Keratinocyte (primary cell): Measurements from ENCODE around the gene SHROOM1. TPM values are rescaled to one million over a fixed set of nuclear protein-coding genes. Genes with fewer than 3 reads are reported as not detected.

Source experiments
- DNase-seq: peaks from one replicate; pipeline ENCODE4 v3.0.0-alpha.2; 2011; ENCODE audit warnings: low read depth, missing footprints, low spot score
- FAIRE-seq: peaks from 2 replicates; lab custom pipeline; 2011; peaks lifted over from hg19 to GRCh38; lab: Jason Lieb, UNC
- H2AFZ ChIP-seq: 2 replicates; pipeline ENCODE4 v1.6.0; 2012; ENCODE audit warnings: low read length, control low read depth, inconsistent platforms; ENCODE audit not compliant: control insufficient read depth
- H3K27ac ChIP-seq: 2 replicates; pipeline ENCODE4 v1.5.1; 2011; ENCODE audit warnings: low read length; ENCODE audit not compliant: control insufficient read depth, insufficient read depth
- H3K27me3 ChIP-seq: 3 replicates; pipeline ENCODE4 v1.6.0; 2011; ENCODE audit warnings: low read length; ENCODE audit not compliant: control insufficient read depth, insufficient read depth; ENCODE audit errors: extremely low read depth
- H3K36me3 ChIP-seq, 2 experiments: 2 replicates in 1 of 2; 3 replicates in 1 of 2; pipeline ENCODE4 v1.5.1; 2011; ENCODE audit warnings: low read length in 2 of 2, mild to moderate bottlenecking in 1 of 2; ENCODE audit not compliant: control insufficient read depth in 2 of 2, insufficient read depth in 2 of 2; ENCODE audit errors: extremely low read depth in 1 of 2
- H3K4me1 ChIP-seq: 3 replicates; pipeline ENCODE4 v1.5.1; 2011; ENCODE audit warnings: low read length; ENCODE audit not compliant: control insufficient read depth, insufficient read depth; ENCODE audit errors: extremely low read depth
- H3K4me2 ChIP-seq: 3 replicates; pipeline ENCODE4 v1.6.0; 2011; ENCODE audit warnings: low read depth, low read length; ENCODE audit not compliant: control insufficient read depth, insufficient read depth; ENCODE audit errors: extremely low read depth
- H3K4me3 ChIP-seq, 3 experiments: fragments of 200-600 bp in 1 of 3; sonication (generic) in 1 of 3; 2 replicates in 2 of 3; 3 replicates in 1 of 3; pipeline ENCODE4 v1.5.1; 2011 to 2016; ENCODE audit warnings: low read length in 3 of 3, mild to moderate bottlenecking in 3 of 3, control low read depth in 2 of 3, inconsistent platforms in 1 of 3, low read depth in 1 of 3, mixed read lengths in 1 of 3, mixed run types in 1 of 3, moderate library complexity in 1 of 3; ENCODE audit not compliant: control insufficient read depth in 2 of 3, insufficient read depth in 2 of 3; ENCODE audit errors: extremely low read depth in 1 of 3
- H3K79me2 ChIP-seq: 2 replicates; pipeline ENCODE4 v1.6.0; 2012; ENCODE audit warnings: low read length; ENCODE audit not compliant: control insufficient read depth, insufficient read depth
- H3K9ac ChIP-seq: 3 replicates; pipeline ENCODE4 v1.6.0; 2011; ENCODE audit warnings: low read length; ENCODE audit not compliant: control insufficient read depth, insufficient read depth; ENCODE audit errors: extremely low read depth
- H3K9me1 ChIP-seq: 3 replicates; pipeline ENCODE4 v1.6.0; 2011; ENCODE audit warnings: low read length; ENCODE audit not compliant: control insufficient read depth, insufficient read depth; ENCODE audit errors: extremely low read depth
- H3K9me3 ChIP-seq: 2 replicates; pipeline ENCODE4 v1.5.1; 2012; ENCODE audit warnings: low read depth, low read length; ENCODE audit not compliant: control insufficient read depth
- H4K20me1 ChIP-seq: 3 replicates; pipeline ENCODE4 v1.6.0; 2011; ENCODE audit warnings: low read length; ENCODE audit not compliant: control insufficient read depth, insufficient read depth; ENCODE audit errors: extremely low read depth
- EZH2 ChIP-seq: IDR thresholded peaks from one replicate; pipeline ENCODE4 v1.6.1; 2012; ENCODE audit warnings: inconsistent platforms, mild to moderate bottlenecking, low read length, moderate library complexity
- dilution Hi-C: fragments of 300-500 bp; cut with MboI; formaldehyde crosslinking; loops from one replicate; pipeline ENCODE4 v1.7.0; 2020; ENCODE audit warnings: low sequenced_read_pairs; ENCODE audit not compliant: extremely low pct_ligation_motif_present
- polyA plus RNA-seq, 5 experiments: library from polyadenylated mRNA; depleted of rRNA in 3 of 5; stranded (reverse) in 3 of 5; stranded (forward) in 1 of 5; unstranded in 1 of 5; fragments of >200 nt; gene quantifications; 1 replicate in 1 of 5; 2 replicates in 3 of 5; 3 replicates in 1 of 5; pipeline versions ENCODE4 v1.2.1 to v1.2.3, GENCODE V29; 2011 to 2012; ENCODE audit warnings: missing spikeins in 2 of 5, low read depth in 1 of 5, low replicate concordance in 1 of 5
- TF ChIP-seq, protein P1 (sequence below), 3 experiments: IDR thresholded peaks in 1 of 3; conservative IDR thresholded peaks in 1 of 3; optimal IDR thresholded peaks in 1 of 3; 2 replicates in 2 of 3; 3 replicates in 1 of 3; pipeline versions ENCODE3 to v1.5.1; 2011; ENCODE audit warnings: low read length in 3 of 3, mild to moderate bottlenecking in 3 of 3, moderate library complexity in 2 of 3, control low read depth in 1 of 3, inconsistent platforms in 1 of 3; ENCODE audit not compliant: insufficient read depth in 2 of 3; ENCODE audit errors: extremely low read depth in 1 of 3

SHROOM1 gene
- polyA plus RNA-seq, 1 donor (not counting 4 experiments of a cell fraction or from before 2014, with no cell fraction given): 0.25 TPM

DNA sequence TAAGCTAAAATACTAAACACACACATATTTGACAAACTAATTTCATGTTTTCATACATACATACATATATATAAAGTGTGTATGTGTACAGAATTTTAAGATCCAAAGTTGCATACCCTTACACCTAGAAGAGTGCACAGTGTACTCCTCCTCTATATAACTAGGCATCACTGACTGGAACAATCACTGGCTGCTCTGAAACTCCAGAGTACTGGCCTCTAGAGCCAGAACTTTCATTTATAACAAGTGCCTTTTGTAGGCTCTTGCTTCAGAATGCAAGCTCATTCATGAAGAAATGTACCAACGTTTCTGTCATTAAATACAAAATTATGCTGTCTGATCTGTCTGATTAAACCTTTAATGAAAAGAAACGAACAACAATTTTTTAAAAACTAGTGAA is 47.0 kb upstream of the SHROOM1 start:
- no peak overlapping the region for H3K9ac ChIP-seq
- no peaks in the 10 kb centered on the region for H3K4me1 ChIP-seq
- TF ChIP-seq EZH2: no peak
- TF ChIP-seq, protein P1, sequence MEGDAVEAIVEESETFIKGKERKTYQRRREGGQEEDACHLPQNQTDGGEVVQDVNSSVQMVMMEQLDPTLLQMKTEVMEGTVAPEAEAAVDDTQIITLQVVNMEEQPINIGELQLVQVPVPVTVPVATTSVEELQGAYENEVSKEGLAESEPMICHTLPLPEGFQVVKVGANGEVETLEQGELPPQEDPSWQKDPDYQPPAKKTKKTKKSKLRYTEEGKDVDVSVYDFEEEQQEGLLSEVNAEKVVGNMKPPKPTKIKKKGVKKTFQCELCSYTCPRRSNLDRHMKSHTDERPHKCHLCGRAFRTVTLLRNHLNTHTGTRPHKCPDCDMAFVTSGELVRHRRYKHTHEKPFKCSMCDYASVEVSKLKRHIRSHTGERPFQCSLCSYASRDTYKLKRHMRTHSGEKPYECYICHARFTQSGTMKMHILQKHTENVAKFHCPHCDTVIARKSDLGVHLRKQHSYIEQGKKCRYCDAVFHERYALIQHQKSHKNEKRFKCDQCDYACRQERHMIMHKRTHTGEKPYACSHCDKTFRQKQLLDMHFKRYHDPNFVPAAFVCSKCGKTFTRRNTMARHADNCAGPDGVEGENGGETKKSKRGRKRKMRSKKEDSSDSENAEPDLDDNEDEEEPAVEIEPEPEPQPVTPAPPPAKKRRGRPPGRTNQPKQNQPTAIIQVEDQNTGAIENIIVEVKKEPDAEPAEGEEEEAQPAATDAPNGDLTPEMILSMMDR (optimal IDR thresholded peaks at IDR 0.05 in 1 of 3, IDR thresholded peaks at IDR 0.05 in 1 of 3, conservative IDR thresholded peaks at IDR 0.05 in 1 of 3; ENCODE audit: extremely low read depth in 1 of 3, insufficient read depth in 2 of 3, low read length in 3 of 3): no peak
- no peaks in the 10 kb centered on the region for H3K27me3 ChIP-seq
- no peaks in the 10 kb centered on the region for H4K20me1 ChIP-seq
- no peak overlapping the region for H3K4me3 ChIP-seq
- peaks cover 11 to 23% of the 10 kb centered on the region in 2 experiments for H3K36me3 ChIP-seq
- H3K9me1 ChIP-seq: no peaks in the 10 kb centered on the region
- no peak overlapping the region for H2AFZ ChIP-seq
- DNase-seq (no peak), FAIRE-seq (no peak)
- dilution Hi-C loops: no loop called here
- no peak overlapping the region for H3K27ac ChIP-seq
- no peaks in the 10 kb centered on the region for H3K79me2 ChIP-seq
- no peak overlapping the region for H3K4me2 ChIP-seq
- H3K9me3 ChIP-seq: no peaks in the 10 kb centered on the region

- Histone ChIP-seq H3K27ac (no peak overlapping the region), H3K4me2 (no peak overlapping the region), H2AFZ (no peak overlapping the region), H3K4me1 (no peaks in the 10 kb centered on the region), H3K36me3 (peaks cover 14 to 22% of the 10 kb centered on the region in 2 experiments), H3K79me2 (no peaks in the 10 kb centered on the region), H3K9me1 (no peaks in the 10 kb centered on the region), H3K9me3 (no peaks in the 10 kb centered on the region), H3K9ac (no peak overlapping the region), H3K4me3 (no peak overlapping the region), H4K20me1 (no peaks in the 10 kb centered on the region), H3K27me3 (no peaks in the 10 kb centered on the region)
- FAIRE-seq (no peak), DNase-seq (no peak)
- dilution Hi-C loops: no loop called here
- TF ChIP-seq, protein P1 (optimal IDR thresholded peaks at IDR 0.05 in 1 of 3, IDR thresholded peaks at IDR 0.05 in 1 of 3, conservative IDR thresholded peaks at IDR 0.05 in 1 of 3; ENCODE audit: extremely low read depth in 1 of 3, insufficient read depth in 2 of 3, low read length in 3 of 3): no peak
- no peak for TF ChIP-seq EZH2
Measured at GRCh38 chr5:132876020-132876759, 45.7 kb upstream of the SHROOM1 start.
